Heart left ventricle (tissue), 13 donors: ENCODE results near the gene NFKB2.
A peak's percentile ranks its signal among the peaks of the same experiment; 100 is the strongest.

ENCODE experiments used
- CTCF ChIP-seq, 12 donors: fragments of 200-600 bp; sonication (generic) in 4 of 12; IDR thresholded peaks; one replicate each; pipeline versions ENCODE4 v1.5.0 to v1.8.0; 2018 to 2022; ENCODE audit warnings: antibody characterized with exemption in 12 of 12, mild to moderate bottlenecking in 5 of 12
- POLR2A ChIP-seq, 2 donors: fragments of 450-650 bp; IDR thresholded peaks; one replicate each; pipeline ENCODE4 v1.6.1; 2017; ENCODE audit warnings: antibody characterized with exemption in 2 of 2, mild to moderate bottlenecking in 2 of 2, moderate library complexity in 2 of 2
- donor health status: ischemic (EF 13 %, LVEDD 7.1; RV severe dilation, severe dysfunction).
- donor health status: DM: no; HTN: yes; CAD: no.
- donor health status: DM: no; HTN: no; CAD: no.
- donor health status: ischemic (EF 25% LVEDD 6.9; RV normal size, moderate dysfunction).
- donor health status: ischemic (EF 25% LVEDD 5.7; RV mildly dilated, moderate dysfunction).
- donor health status: ischemic (EF 35%, LVEDD 5.7; RV mildly dilated, moderate dysfunction).
- donor health status: nonischemic (EF 11% LVEDD 7.7; RV severe dilation, severe dysfunction).
- donor health status: DM: yes; HTN: yes; CAD: no.
- donor health status: PGD.
- donor health status: ischemic (EF 29% LVEDD 5.4; RV normal size, mild dysfunction).
- donor health status: nonischemic (EF 23%, LVEDD 6.1; RV moderate dilation, normal function).

GRCh38 chr10:102420714-102421506 lies 25.4 kb downstream of the NFKB2 start, which contains the start of gene FBXL15:
- TF ChIP-seq CTCF (IDR thresholded peaks at IDR 0.05), result peak in 1 of 12 donors; percentile 5
- TF ChIP-seq POLR2A (IDR thresholded peaks at IDR 0.05), result peak in 1 of 2 donors; percentile 41
